Kidney (tissue), 14 donors: ENCODE measurements around the gene DTNBP1. TPM values are rescaled to one million over a fixed set of nuclear protein-coding genes. Genes with fewer than 3 reads are reported as not detected.

Experiments used
- DNase-seq, 5 donors: peaks; one replicate each; pipeline ENCODE4 v3.0.0-alpha.2; 2013 to 2020
- FAIRE-seq: peaks from 2 replicates; lab custom pipeline; 2012; peaks lifted over from hg19 to GRCh38; lab: Jason Lieb, UNC
- H3K27ac ChIP-seq, 2 donors: one replicate each; pipeline ENCODE4 v1.7.0; 2013; ENCODE audit warnings: low read depth in 2 of 2, low read length in 2 of 2, inconsistent platforms in 1 of 2
- H3K27me3 ChIP-seq: one replicate; pipeline ENCODE4 v1.7.1; 2013; ENCODE audit warnings: low read length, inconsistent platforms; ENCODE audit not compliant: control insufficient read depth, insufficient read depth
- H3K36me3 ChIP-seq, 3 donors: one replicate each; pipeline versions ENCODE4 v1.7.0 to v1.7.1; 2013; ENCODE audit warnings: low read length in 3 of 3, control low read depth in 1 of 3, inconsistent platforms in 1 of 3; ENCODE audit not compliant: insufficient read depth in 3 of 3, control insufficient read depth in 2 of 3
- H3K4me1 ChIP-seq, 3 donors: one replicate each; pipeline versions ENCODE4 v1.7.0 to v1.7.1; 2013; ENCODE audit warnings: low read length in 3 of 3, inconsistent platforms in 1 of 3, low read depth in 1 of 3; ENCODE audit not compliant: control insufficient read depth in 2 of 3, insufficient read depth in 2 of 3
- H3K4me3 ChIP-seq, 3 donors: one replicate each; pipeline versions ENCODE4 v1.7.0 to v1.8.1; 2013; ENCODE audit warnings: low read length in 3 of 3, control low read depth in 1 of 3, inconsistent platforms in 1 of 3
- H3K9ac ChIP-seq, 3 donors: one replicate each; pipeline versions ENCODE4 v1.7.0 to v1.7.1; 2013; ENCODE audit warnings: low read length in 3 of 3, control low read depth in 1 of 3, inconsistent platforms in 1 of 3
- H3K9me3 ChIP-seq, 3 donors: one replicate each; pipeline versions ENCODE4 v1.7.0 to v1.7.1; 2013; ENCODE audit warnings: low read length in 3 of 3, control low read depth in 1 of 3, inconsistent platforms in 1 of 3; ENCODE audit not compliant: control insufficient read depth in 2 of 3, insufficient read depth in 1 of 3
- CTCF ChIP-seq: IDR thresholded peaks from 3 replicates; pipeline ENCODE4 v1.5.1; 2012; ENCODE audit warnings: mild to moderate bottlenecking, moderate library complexity, borderline replicate concordance; ENCODE audit not compliant: insufficient read depth; ENCODE audit errors: extremely low read depth
- intact Hi-C: fragments of 100-400 bp; cut with DNase I; formaldehyde crosslinking; loops from one replicate; pipeline ENCODE4 v1.11.1; 2022
- polyA plus RNA-seq: library from polyadenylated mRNA; stranded (reverse); fragments of 350-450 nt; fragmentation: Illumina TruSeq; extraction: RNeasy Lipid Tissue Mini Kit (QIAGEN cat#74804); gene quantifications from one replicate; pipeline ENCODE4 v1.2.3, GENCODE V29; 2014; ENCODE audit warnings: low read depth, low replicate concordance; ENCODE audit not compliant: insufficient read depth
- total RNA-seq: library from RNA; stranded (reverse); fragmentation: NEBNext Ultra II Directional; extraction: Animal tissue kit (Norgen Biotek cat#: 25700); gene quantifications from one replicate; pipeline ENCODE4 v1.2.1, GENCODE V29; 2021
- donor health status: control.
- donor health status: control.
- donor health status: control.
- donor health status: control.
- donor health status: control.
- donor health status: DM: yes; HTN: yes; CAD: no.
- donor health status: Normal renal cell carcinoma (clear cell type).

Gene DTNBP1
- total and polyA plus RNA-seq, 2 donors from 2014 or later: 25.2 to 36.2 TPM

GRCh38 chr6:15515226-15515625 is 147.6 kb downstream of the DTNBP1 start:
- intact Hi-C loops: no loop called here
- peaks cover 0 to 9% (median 9%) of the 10 kb centered on the region in 3 donors for H3K36me3 ChIP-seq
- peak in 1 of 5 donors; percentile 25 for DNase-seq
- no peak overlapping the region for H3K27ac ChIP-seq
- no peak overlapping the region for H3K9ac ChIP-seq
- FAIRE-seq: no peak
- H3K4me1 ChIP-seq: no peaks in the 10 kb centered on the region
- H3K4me3 ChIP-seq: no peak overlapping the region
- H3K27me3 ChIP-seq: no peaks in the 10 kb centered on the region
- H3K9me3 ChIP-seq: no peaks in the 10 kb centered on the region
- no peak for TF ChIP-seq CTCF

GRCh38 chr6:15513801-15514711 is 148.8 kb downstream of the DTNBP1 start:
- no peak for TF ChIP-seq CTCF
- H3K27ac ChIP-seq: no peak overlapping the region
- DNase-seq (peak in 4 of 5 donors; percentile 21 to 56 (median 37)), FAIRE-seq (no peak)
- H3K4me3 ChIP-seq: no peak overlapping the region
- H3K36me3 ChIP-seq: peaks cover 0 to 9% (median 6%) of the 10 kb centered on the region in 3 donors
- H3K9ac ChIP-seq: no peak overlapping the region
- no peaks in the 10 kb centered on the region for H3K9me3 ChIP-seq
- intact Hi-C loops: no loop called here
- no peaks in the 10 kb centered on the region for H3K4me1 ChIP-seq
- H3K27me3 ChIP-seq: no peaks in the 10 kb centered on the region

- peaks cover 0 to 11% (median 3%) of the 10 kb centered on the region in 3 donors for H3K36me3 ChIP-seq
- DNase-seq: peak in 3 of 5 donors; percentile 20 to 59 (median 40)
- intact Hi-C loops: no loop called here
Observed at GRCh38 chr6:15513131-15513771, 149.6 kb downstream of the DTNBP1 start.

More at GRCh38 chr6:15513131-15513771, 149.6 kb downstream of the DTNBP1 start:
- no peak overlapping the region for H3K4me3 ChIP-seq
- H3K27ac ChIP-seq: no peak overlapping the region
- H3K9me3 ChIP-seq: no peaks in the 10 kb centered on the region
- no peaks in the 10 kb centered on the region for H3K27me3 ChIP-seq
- no peak for FAIRE-seq
- TF ChIP-seq CTCF: no peak
- no peaks in the 10 kb centered on the region for H3K4me1 ChIP-seq
- no peak overlapping the region for H3K9ac ChIP-seq
